IMR-90 (cell line): ENCODE results near the gene GIMAP4. TPM values are rescaled to one million over a fixed set of nuclear protein-coding genes. Genes with fewer than 3 reads are reported as not detected.

Source experiments
- ATAC-seq: fragments of 200-7000 bp; cut with Tn5 transposase; 2 replicates; pipeline ENCODE4 v1.9.1; 2020; ENCODE audit warnings: low read depth, mild to moderate bottlenecking, moderate library complexity
- BruUV-seq: library from RNA; stranded (reverse); fragments of 400-500 nt; replicated peaks from 2 replicates; lab custom pipeline; 2021; lab: Mats Ljungman, UMichigan
- CTCF ChIA-PET: fragments of 300-600 bp; formaldehyde crosslinking; extraction: SDS; loops from one replicate; lab custom pipeline; 2021; ENCODE audit warnings: antibody characterized with exemption; lab: Yijun Ruan, JAX
- POLR2A ChIA-PET: fragments of 300-600 bp; sonication (Branson Sonifier 250); formaldehyde crosslinking; loops from one replicate; lab custom pipeline; 2022; ENCODE audit warnings: antibody characterized with exemption; ENCODE audit not compliant: unreplicated experiment; lab: Charles Lee
- DNase-seq: peaks from one replicate; pipeline ENCODE4 v3.0.0; 2013
- H2AFZ ChIP-seq: replicated peaks from 2 replicates; pipeline ENCODE3; 2013; ENCODE audit warnings: low read length, mild to moderate bottlenecking; ENCODE audit not compliant: poor library complexity
- H2AK5ac ChIP-seq: 2 replicates; pipeline ENCODE4 v1.6.1; 2013; ENCODE audit warnings: low read depth, low read length, inconsistent platforms
- H2AK9ac ChIP-seq: replicated peaks from 2 replicates; pipeline ENCODE3; 2013; ENCODE audit warnings: mild to moderate bottlenecking, low read depth, low read length, moderate library complexity; ENCODE audit not compliant: poor library complexity
- H2BK120ac ChIP-seq: 2 replicates; pipeline ENCODE4 v1.6.1; 2013; ENCODE audit warnings: low read depth, low read length, inconsistent platforms
- H2BK15ac ChIP-seq: 3 replicates; pipeline ENCODE4 v1.6.1; 2013; ENCODE audit warnings: low read depth, low read length, inconsistent platforms
- H2BK20ac ChIP-seq: 2 replicates; pipeline ENCODE4 v1.6.1; 2013; ENCODE audit warnings: low read depth, mild to moderate bottlenecking, inconsistent platforms, low read length, moderate library complexity
- H2BK5ac ChIP-seq: 2 replicates; pipeline ENCODE4 v1.6.1; 2013; ENCODE audit warnings: mild to moderate bottlenecking, low read depth, low read length, inconsistent platforms; ENCODE audit not compliant: poor library complexity, severe bottlenecking
- H3K14ac ChIP-seq: replicated peaks from 2 replicates; pipeline ENCODE4 v1.6.1; 2013; ENCODE audit warnings: low read depth, low read length, inconsistent platforms
- H3K18ac ChIP-seq: 2 replicates; pipeline ENCODE4 v1.6.1; 2013; ENCODE audit warnings: low read depth, low read length, control low read depth
- H3K23ac ChIP-seq: 2 replicates; pipeline ENCODE4 v1.6.1; 2013; ENCODE audit warnings: low read depth, low read length, inconsistent platforms
- H3K27ac ChIP-seq: 2 replicates; pipeline ENCODE4 v1.5.1; 2013; ENCODE audit warnings: mild to moderate bottlenecking, control low read depth, low read length; ENCODE audit not compliant: insufficient read depth
- H3K27me3 ChIP-seq: 2 replicates; pipeline ENCODE4 v1.6.1; 2013; ENCODE audit warnings: low read length; ENCODE audit not compliant: control insufficient read depth, insufficient read depth
- H3K36me3 ChIP-seq: 2 replicates; pipeline ENCODE4 v1.6.1; 2013; ENCODE audit warnings: low read length, mixed read lengths; ENCODE audit not compliant: control insufficient read depth, insufficient read depth
- H3K4ac ChIP-seq: 2 replicates; pipeline ENCODE4 v1.6.1; 2013; ENCODE audit warnings: low read depth, low read length, inconsistent platforms
- H3K4me1 ChIP-seq: 2 replicates; pipeline ENCODE4 v1.6.1; 2013; ENCODE audit warnings: low read length, mixed read lengths; ENCODE audit not compliant: control insufficient read depth, insufficient read depth
- H3K4me2 ChIP-seq: 2 replicates; pipeline ENCODE4 v1.6.1; 2013; ENCODE audit warnings: low read depth, mild to moderate bottlenecking, control low read depth, low read length, moderate library complexity
- H3K4me3 ChIP-seq: 2 replicates; pipeline ENCODE4 v1.5.1; 2013; ENCODE audit warnings: low read depth, mild to moderate bottlenecking, control low read depth, low read length, moderate library complexity; ENCODE audit not compliant: insufficient read depth
- H3K56ac ChIP-seq: 2 replicates; pipeline ENCODE4 v1.6.1; 2013; ENCODE audit warnings: low read length, inconsistent platforms; ENCODE audit not compliant: insufficient read depth; ENCODE audit errors: extremely low read depth
- H3K79me1 ChIP-seq, 2 experiments: 2 replicates each; pipeline ENCODE4 v1.6.1; 2013; ENCODE audit warnings: low read length in 2 of 2, inconsistent platforms in 1 of 2, low read depth in 1 of 2
- H3K9ac ChIP-seq: 2 replicates; pipeline ENCODE4 v1.6.1; 2013; ENCODE audit warnings: low read depth, low read length, control low read depth
- H3K9me1 ChIP-seq: 2 replicates; pipeline ENCODE4 v1.6.1; 2013; ENCODE audit warnings: low read length, inconsistent platforms; ENCODE audit not compliant: insufficient read depth
- H3K9me3 ChIP-seq: 2 replicates; pipeline ENCODE4 v1.6.1; 2013; ENCODE audit warnings: low read length; ENCODE audit not compliant: control insufficient read depth, insufficient read depth
- H4K20me1 ChIP-seq: 2 replicates; pipeline ENCODE4 v1.6.1; 2013; ENCODE audit warnings: low read length, inconsistent platforms; ENCODE audit not compliant: insufficient read depth
- H4K5ac ChIP-seq: 2 replicates; pipeline ENCODE4 v1.6.1; 2013; ENCODE audit warnings: mild to moderate bottlenecking, low read depth, low read length, control low read depth
- H4K8ac ChIP-seq, 2 experiments: 2 replicates each; pipeline ENCODE4 v1.6.1; 2013; ENCODE audit warnings: low read depth in 2 of 2, low read length in 2 of 2, control low read depth in 1 of 2, inconsistent platforms in 1 of 2
- H4K91ac ChIP-seq: 2 replicates; pipeline ENCODE4 v1.6.1; 2013; ENCODE audit warnings: low read depth, low read length, inconsistent platforms; ENCODE audit not compliant: insufficient read depth
- CEBPB ChIP-seq: IDR thresholded peaks from 2 replicates; pipeline ENCODE4 v1.6.1; 2012; ENCODE audit warnings: low read depth, low read length, improper control_type of control experiment
- CHD1 ChIP-seq: IDR thresholded peaks from 2 replicates; pipeline ENCODE4 v1.6.1; 2012; ENCODE audit warnings: low read depth, low read length, improper control_type of control experiment
- CTCF ChIP-seq: conservative IDR thresholded peaks from 2 replicates; pipeline ENCODE4 v1.5.1; 2012; ENCODE audit warnings: mild to moderate bottlenecking, low read depth, low read length, improper control_type of control experiment
- FOS ChIP-seq: fragments of 150-350 bp; IDR thresholded peaks from 2 replicates; pipeline ENCODE4 v1.6.1; 2016; ENCODE audit warnings: low read depth, low read length
- MAFK ChIP-seq: IDR thresholded peaks from 2 replicates; pipeline ENCODE4 v1.6.1; 2012; ENCODE audit warnings: low read depth, low read length, improper control_type of control experiment
- MAZ ChIP-seq: IDR thresholded peaks from 2 replicates; pipeline ENCODE4 v1.6.1; 2012; ENCODE audit warnings: low read depth, mild to moderate bottlenecking, low read length, improper control_type of control experiment, moderate library complexity, borderline replicate concordance
- MXI1 ChIP-seq: IDR thresholded peaks from 2 replicates; pipeline ENCODE4 v1.6.1; 2012; ENCODE audit warnings: low read depth, mild to moderate bottlenecking, low read length, moderate library complexity, borderline replicate concordance
- NFE2L2 ChIP-seq: fragments of 150-350 bp; IDR thresholded peaks from 2 replicates; pipeline ENCODE4 v1.6.1; 2016; ENCODE audit warnings: low read depth, mild to moderate bottlenecking, low read length
- POLR2A ChIP-seq: IDR thresholded peaks from 2 replicates; pipeline ENCODE4 v1.6.1; 2012; ENCODE audit warnings: mild to moderate bottlenecking, low read depth, low read length
- RAD21 ChIP-seq: IDR thresholded peaks from 2 replicates; pipeline ENCODE4 v1.6.1; 2012; ENCODE audit warnings: low read length, improper control_type of control experiment
- RCOR1 ChIP-seq: IDR thresholded peaks from 2 replicates; pipeline ENCODE4 v1.6.1; 2012; ENCODE audit warnings: mild to moderate bottlenecking, low read length, improper control_type of control experiment; ENCODE audit not compliant: insufficient replicate concordance
- RFX5 ChIP-seq: IDR thresholded peaks from 2 replicates; pipeline ENCODE4 v1.8.0; 2012; ENCODE audit warnings: low read depth, mild to moderate bottlenecking, low read length, moderate library complexity
- SMC3 ChIP-seq: fragments of 150-350 bp; IDR thresholded peaks from 2 replicates; pipeline ENCODE4 v1.6.1; 2016; ENCODE audit warnings: low read depth, mild to moderate bottlenecking, antibody characterized with exemption, low read length, moderate library complexity
- WGBS, 2 experiments: methylation state at CpG; one replicate each; pipeline versions ENCODE4 v1.1.5 to v1.1.7; 2013; ENCODE audit warnings: missing lambda C conversion rate in 2 of 2; ENCODE audit not compliant: insufficient read length in 1 of 2; ENCODE audit errors: extremely low coverage in 2 of 2; 5-methylcytosine and 5-hydroxymethylcytosine counted together
- dilution Hi-C: fragments of 300-500 bp; cut with HindIII; formaldehyde crosslinking; loops from one replicate; pipeline ENCODE4 v1.14.3; 2018; ENCODE audit warnings: low sequenced_read_pairs; ENCODE audit not compliant: unreplicated experiment
- in situ Hi-C: fragments of 300-500 bp; cut with MboI; formaldehyde crosslinking; loops from 3 replicates; pipeline ENCODE4 v1.14.3; 2019; ENCODE audit warnings: low sequenced_read_pairs, inconsistent platforms, mixed read lengths
- intact Hi-C: fragments of 100-400 bp; cut with micrococcal nuclease; formaldehyde crosslinking; loops from 2 replicates; pipeline ENCODE4 v1.10.0; 2022
- polyA plus RNA-seq, 3 experiments: library from polyadenylated mRNA; depleted of rRNA; stranded (reverse); fragments of >200 nt; gene quantifications; 2 replicates each; pipeline ENCODE4 v1.2.3, GENCODE V29; 2012; ENCODE audit warnings: low replicate concordance in 1 of 3
- total RNA-seq: library from RNA; depleted of rRNA; stranded (reverse); fragments of >200 nt; gene quantifications from 2 replicates; pipeline ENCODE4 v1.2.3, GENCODE V29; 2012
- TF ChIP-seq, protein P1 (sequence below): fragments of 150-350 bp; IDR thresholded peaks from 2 replicates; pipeline ENCODE4 v1.6.1; 2017; ENCODE audit warnings: mild to moderate bottlenecking, antibody characterized with exemption, low read length, low read depth
- TF ChIP-seq, protein P2 (sequence below): fragments of 150-350 bp; IDR thresholded peaks from 2 replicates; pipeline ENCODE4 v1.6.1; 2016; ENCODE audit warnings: low read depth, mild to moderate bottlenecking, low read length, moderate library complexity, borderline replicate concordance

Gene GIMAP4
- total and polyA plus RNA-seq, 2 of the 4 experiments (the other 2 are of a cell fraction), result not detected

DNA sequence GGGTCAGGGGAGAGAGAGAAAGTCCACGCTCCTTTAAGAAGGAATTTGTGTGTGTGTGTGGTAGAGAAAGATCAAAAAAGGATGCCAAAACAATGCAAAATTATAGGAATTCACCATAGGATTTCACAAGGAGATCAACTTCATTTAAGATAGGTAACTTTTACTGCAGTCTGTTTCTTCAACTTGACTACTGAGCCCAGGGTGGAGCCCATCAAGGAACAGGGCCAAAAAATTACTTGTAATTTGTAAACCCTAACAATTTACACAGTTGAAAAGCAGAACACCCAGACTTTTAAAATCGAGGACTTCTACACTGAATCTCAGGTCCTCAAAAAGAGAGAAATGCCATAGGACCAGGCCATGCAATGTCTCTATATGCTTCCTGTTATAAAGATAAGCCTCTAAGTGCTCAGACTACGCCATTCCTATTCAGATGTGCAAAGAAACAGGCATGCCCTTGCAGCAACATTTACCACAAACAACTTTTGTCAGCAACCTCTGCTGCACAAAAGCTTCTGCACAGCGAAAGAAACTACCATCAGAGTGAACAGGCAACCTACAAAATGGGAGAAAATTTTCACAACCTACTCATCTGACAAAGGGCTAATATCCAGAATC, 10.6 kb upstream of the GIMAP4 start:
- H3K9me3 ChIP-seq, result peaks cover 5% of the 10 kb centered on the region
- BruUV-seq, result no TSS peak
- ATAC-seq, result no peak
- H3K4me2 ChIP-seq, result no peak overlapping the region
- WGBS, 2 experiments, result 0% methylated on average over 1 of the region's 4 CpGs; no CpG with 5 or more reads in 1 of the 2 experiments
- H3K27me3 ChIP-seq, result no peaks in the 10 kb centered on the region
- H3K9ac ChIP-seq, result no peak overlapping the region
- no peak overlapping the region for H3K14ac ChIP-seq
- H3K4ac ChIP-seq, result no peak overlapping the region
- in situ Hi-C loops (no loop called here), dilution Hi-C loops (no loop called here), intact Hi-C loops (no loop called here)
- H4K8ac ChIP-seq, result no peak overlapping the region
- H2AFZ ChIP-seq, result no peak overlapping the region
- TF ChIP-seq SMC3 (no peak), MAFK (no peak), NFE2L2 (no peak), RFX5 (no peak), CHD1 (no peak), POLR2A (no peak), RCOR1 (no peak), RAD21 (no peak), CTCF (no peak), MAZ (no peak), CEBPB (no peak), MXI1 (no peak), FOS (no peak)
- TF ChIP-seq, protein P1, sequence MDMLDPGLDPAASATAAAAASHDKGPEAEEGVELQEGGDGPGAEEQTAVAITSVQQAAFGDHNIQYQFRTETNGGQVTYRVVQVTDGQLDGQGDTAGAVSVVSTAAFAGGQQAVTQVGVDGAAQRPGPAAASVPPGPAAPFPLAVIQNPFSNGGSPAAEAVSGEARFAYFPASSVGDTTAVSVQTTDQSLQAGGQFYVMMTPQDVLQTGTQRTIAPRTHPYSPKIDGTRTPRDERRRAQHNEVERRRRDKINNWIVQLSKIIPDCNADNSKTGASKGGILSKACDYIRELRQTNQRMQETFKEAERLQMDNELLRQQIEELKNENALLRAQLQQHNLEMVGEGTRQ, result no peak
- TF ChIP-seq, protein P2, sequence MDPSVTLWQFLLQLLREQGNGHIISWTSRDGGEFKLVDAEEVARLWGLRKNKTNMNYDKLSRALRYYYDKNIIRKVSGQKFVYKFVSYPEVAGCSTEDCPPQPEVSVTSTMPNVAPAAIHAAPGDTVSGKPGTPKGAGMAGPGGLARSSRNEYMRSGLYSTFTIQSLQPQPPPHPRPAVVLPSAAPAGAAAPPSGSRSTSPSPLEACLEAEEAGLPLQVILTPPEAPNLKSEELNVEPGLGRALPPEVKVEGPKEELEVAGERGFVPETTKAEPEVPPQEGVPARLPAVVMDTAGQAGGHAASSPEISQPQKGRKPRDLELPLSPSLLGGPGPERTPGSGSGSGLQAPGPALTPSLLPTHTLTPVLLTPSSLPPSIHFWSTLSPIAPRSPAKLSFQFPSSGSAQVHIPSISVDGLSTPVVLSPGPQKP, result no peak
- ChIA-PET POLR2A (no interaction called here), CTCF (no interaction called here)
- H2AK9ac ChIP-seq, result no peak overlapping the region
- H3K56ac ChIP-seq, result no peak overlapping the region
- no peaks in the 10 kb centered on the region for H3K79me1 ChIP-seq
- H2BK120ac ChIP-seq, result no peak overlapping the region
- H2AK5ac ChIP-seq, result no peak overlapping the region
- no peak overlapping the region for H2BK15ac ChIP-seq
- no peaks in the 10 kb centered on the region for H4K20me1 ChIP-seq
- H2BK20ac ChIP-seq, result no peak overlapping the region
- no peaks in the 10 kb centered on the region for H3K9me1 ChIP-seq
- H4K5ac ChIP-seq, result no peak overlapping the region
- no peaks in the 10 kb centered on the region for H3K36me3 ChIP-seq
- H3K18ac ChIP-seq, result no peak overlapping the region
- no peak overlapping the region for H2BK5ac ChIP-seq
- no peak overlapping the region for H3K27ac ChIP-seq
- H3K23ac ChIP-seq, result no peak overlapping the region
- no peak overlapping the region for H4K91ac ChIP-seq
- DNase-seq, result no peak
- no peaks in the 10 kb centered on the region for H3K4me1 ChIP-seq
- no peak overlapping the region for H3K4me3 ChIP-seq
